HFFc6 (cell line): ENCODE results near the gene XCL1. TPM values are rescaled to one million over a fixed set of nuclear protein-coding genes. Genes with fewer than 3 reads are reported as not detected.
"Not testable (repeated sequence)": the region's sequence is repeated elsewhere in the genome, so short reads cannot be mapped to it uniquely, and the experiment has no call there.

ENCODE experiments used
- DNase-seq: peaks from one replicate; pipeline ENCODE4 v3.0.0-alpha.2; 2018
- H3K27ac Mint-ChIP-seq: 2 replicates; pipeline ENCODE4 v1.8.0; 2020; ENCODE audit warnings: mild to moderate bottlenecking, mixed read lengths
- H3K27me3 Mint-ChIP-seq: 2 replicates; pipeline ENCODE4 v1.8.0; 2021; ENCODE audit warnings: mild to moderate bottlenecking, moderate library complexity, mixed read lengths; ENCODE audit not compliant: insufficient read depth
- H3K36me3 Mint-ChIP-seq: 2 replicates; pipeline ENCODE4 v1.8.0; 2021; ENCODE audit warnings: low read depth, mixed read lengths
- H3K4me1 Mint-ChIP-seq: 2 replicates; pipeline ENCODE4 v1.8.0; 2020; ENCODE audit warnings: low read depth, mixed read lengths
- H3K4me3 Mint-ChIP-seq: 2 replicates; pipeline ENCODE4 v1.8.0; 2020; ENCODE audit warnings: mild to moderate bottlenecking, moderate library complexity, mixed read lengths
- H3K9me3 Mint-ChIP-seq: 2 replicates; pipeline ENCODE4 v1.8.0; 2020; ENCODE audit warnings: mild to moderate bottlenecking, mixed read lengths
- CTCF ChIP-seq: fragments of 200-600 bp; sonication (generic); IDR thresholded peaks from 2 replicates; pipeline ENCODE4 v1.5.0; 2021; ENCODE audit warnings: antibody characterized with exemption, mild to moderate bottlenecking
- total RNA-seq, 6 experiments: library from RNA; stranded (reverse); fragmentation: NEBNext Ultra II Directional; extraction: Animal tissue kit (Norgen Biotek cat#: 25700); gene quantifications; 2 replicates in 1 of 6; 3 replicates in 5 of 6; pipeline ENCODE4 v1.2.3, GENCODE V29; 2021

The XCL1 gene
- total RNA-seq, 6 experiments from 2014 or later = not detected

- no peak for TF ChIP-seq CTCF
- DNase-seq = no peak
- Mint-ChIP-seq H3K4me3 (no peak overlapping the region), H3K27ac (no peak overlapping the region), H3K36me3 (no peaks in the 10 kb centered on the region), H3K9me3 (no peaks in the 10 kb centered on the region), H3K4me1 (no peaks in the 10 kb centered on the region), H3K27me3 (peaks cover 12% of the 10 kb centered on the region)
Observed at GRCh38 chr1:168572633-168573032, 3.8 kb upstream of the XCL1 start.

- H3K36me3 Mint-ChIP-seq, H3K9me3 Mint-ChIP-seq, H3K27ac Mint-ChIP-seq, H3K4me1 Mint-ChIP-seq, H3K4me3 Mint-ChIP-seq: not testable (repeated sequence)
- TF ChIP-seq CTCF = peak; percentile 73
- DNase-seq = peak; percentile 28
- H3K27me3 Mint-ChIP-seq = peaks cover 13% of the 10 kb centered on the region
Observed at GRCh38 chr1:168574234-168574633, 2.2 kb upstream of the XCL1 start.

GRCh38 chr1:168578531-168579185, 2.3 kb downstream of the XCL1 start:
- peaks cover 13% of the 10 kb centered on the region for H3K4me1 Mint-ChIP-seq
- not testable (repeated sequence) for H3K36me3 Mint-ChIP-seq, DNase-seq, H3K27me3 Mint-ChIP-seq, H3K27ac Mint-ChIP-seq, H3K4me3 Mint-ChIP-seq, H3K9me3 Mint-ChIP-seq

GRCh38 chr1:168580290-168580689, 3.9 kb downstream of the XCL1 start:
- H3K27me3 Mint-ChIP-seq, H3K36me3 Mint-ChIP-seq, H3K4me3 Mint-ChIP-seq, H3K9me3 Mint-ChIP-seq, DNase-seq, H3K27ac Mint-ChIP-seq: not testable (repeated sequence)
- peaks cover 24% of the 10 kb centered on the region for H3K4me1 Mint-ChIP-seq

GRCh38 chr1:168580991-168581390, 4.6 kb downstream of the XCL1 start:
- not testable (repeated sequence) for H3K9me3 Mint-ChIP-seq, H3K27ac Mint-ChIP-seq, DNase-seq, H3K36me3 Mint-ChIP-seq, H3K27me3 Mint-ChIP-seq, H3K4me3 Mint-ChIP-seq
- peaks cover 27% of the 10 kb centered on the region for H3K4me1 Mint-ChIP-seq

GRCh38 chr1:168581817-168582572, 5.6 kb downstream of the XCL1 start:
- peaks cover 27% of the 10 kb centered on the region for H3K4me1 Mint-ChIP-seq
- H3K36me3 Mint-ChIP-seq = no peaks in the 10 kb centered on the region
- no peak for DNase-seq
- no peak overlapping the region for H3K27ac Mint-ChIP-seq
- TF ChIP-seq CTCF = no peak
- H3K4me3 Mint-ChIP-seq = no peak overlapping the region
- peaks cover 5% of the 10 kb centered on the region for H3K27me3 Mint-ChIP-seq
- no peaks in the 10 kb centered on the region for H3K9me3 Mint-ChIP-seq

- Mint-ChIP-seq H3K27ac (no peak overlapping the region), H3K36me3 (no peaks in the 10 kb centered on the region), H3K4me3 (no peak overlapping the region), H3K27me3 (peaks cover 6% of the 10 kb centered on the region), H3K9me3 (no peaks in the 10 kb centered on the region), H3K4me1 (peaks cover 27% of the 10 kb centered on the region)
- TF ChIP-seq CTCF = no peak
- peak; percentile 10 for DNase-seq
Observed at GRCh38 chr1:168582688-168583336, 6.4 kb downstream of the XCL1 start.
